ENCODE measurements around the gene B9D1. TPM values are rescaled to one million over a fixed set of nuclear protein-coding genes. Genes with fewer than 3 reads are reported as not detected.
A peak's percentile ranks its signal among the peaks of the same experiment; 100 is the strongest.

The B9D1 gene
- total RNA-seq, 1 donor from 2014 or later: 9.9 TPM

- Histone ChIP-seq H3K27me3 (no peaks in the 10 kb centered on the region), H3K36me3 (peaks cover 35% of the 10 kb centered on the region), H3K9me3 (no peaks in the 10 kb centered on the region), H3K4me1 (peaks cover 11% of the 10 kb centered on the region), H3K4me3 (no peak overlapping the region), H3K27ac (no peak overlapping the region)
- no peak for TF ChIP-seq CTCF (IDR thresholded peaks at IDR 0.05)
- DNase-seq (no peak), ATAC-seq (no peak)
- intact Hi-C loops (cut with DNase I): no loop called here
Measured at GRCh38 chr17:19313746-19314651, 48.5 kb downstream of the B9D1 start.

GRCh38 chr17:19313066-19313745, 49.3 kb downstream of the B9D1 start:
- intact Hi-C loops (cut with DNase I): no loop called here
- no peak for DNase-seq
- H3K27ac ChIP-seq: peak overlapping the region; percentile 42

GRCh38 chr17:19312406-19312805, 50.1 kb downstream of the B9D1 start:
- no peak for TF ChIP-seq CTCF (IDR thresholded peaks at IDR 0.05)
- peak overlapping the region; percentile 42 for H3K27ac ChIP-seq

More at GRCh38 chr17:19313066-19313745, 49.3 kb downstream of the B9D1 start:
- ATAC-seq: no peak
- no peak for TF ChIP-seq CTCF (IDR thresholded peaks at IDR 0.05)
- Histone ChIP-seq H3K4me1 (peaks cover 11% of the 10 kb centered on the region), H3K36me3 (peaks cover 35% of the 10 kb centered on the region), H3K27me3 (no peaks in the 10 kb centered on the region), H3K9me3 (no peaks in the 10 kb centered on the region), H3K4me3 (no peak overlapping the region)

GRCh38 chr17:19311421-19312215, 50.9 kb downstream of the B9D1 start:
- H3K36me3 ChIP-seq: peaks cover 35% of the 10 kb centered on the region
- peak; percentile 64 for ATAC-seq
- H3K27me3 ChIP-seq: no peaks in the 10 kb centered on the region
- no peak for DNase-seq
- no peak for TF ChIP-seq CTCF (IDR thresholded peaks at IDR 0.05)
- no peaks in the 10 kb centered on the region for H3K9me3 ChIP-seq
- H3K4me3 ChIP-seq: no peak overlapping the region
- intact Hi-C loops (cut with DNase I): no loop called here
- H3K27ac ChIP-seq: peak overlapping the region; percentile 42
- peaks cover under 1% of the 10 kb centered on the region for H3K4me1 ChIP-seq

More at GRCh38 chr17:19312406-19312805, 50.1 kb downstream of the B9D1 start:
- Histone ChIP-seq H3K4me1 (peaks cover 9% of the 10 kb centered on the region), H3K4me3 (no peak overlapping the region), H3K9me3 (no peaks in the 10 kb centered on the region), H3K27me3 (no peaks in the 10 kb centered on the region), H3K36me3 (peaks cover 35% of the 10 kb centered on the region)
- ATAC-seq (no peak), DNase-seq (no peak)
- intact Hi-C loops (cut with DNase I): no loop called here

DNA sequence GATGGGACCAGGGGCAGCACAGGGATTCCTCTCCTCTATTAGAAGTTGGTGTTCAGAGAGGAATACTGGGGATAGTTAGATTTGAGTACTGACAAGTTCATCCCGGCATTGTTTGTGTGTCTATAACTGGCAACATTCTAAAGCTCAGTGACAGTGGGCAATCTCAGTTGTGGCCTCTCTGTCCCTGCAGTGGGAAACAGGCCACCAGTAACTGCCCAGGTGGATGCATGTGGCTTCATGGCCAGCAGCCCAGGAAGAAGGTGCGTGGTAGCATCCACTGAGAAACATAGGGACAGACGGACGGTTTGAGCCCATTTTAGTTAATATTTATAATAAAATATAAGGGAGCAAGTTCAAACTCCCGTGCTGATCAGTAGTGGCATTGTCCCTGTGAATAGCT, 51.5 kb downstream of the B9D1 start:
- Histone ChIP-seq H3K36me3 (peaks cover 32% of the 10 kb centered on the region), H3K4me1 (peaks cover 4% of the 10 kb centered on the region), H3K9me3 (no peaks in the 10 kb centered on the region), H3K27me3 (no peaks in the 10 kb centered on the region), H3K4me3 (no peak overlapping the region), H3K27ac (peak overlapping the region; percentile 6)
- TF ChIP-seq CTCF (IDR thresholded peaks at IDR 0.05): no peak
- DNase-seq: no peak
- ATAC-seq: no peak
- intact Hi-C loops (cut with DNase I): no loop called here

Measured in upper lobe of right lung (tissue), 1 donor.